Suppressor macrophage treated with lipopolysaccharide for 4 hours (primary cell): ENCODE measurements around the gene SBF1.
"Not testable (repeated sequence)": the region's sequence is repeated elsewhere in the genome, so short reads cannot be mapped to it uniquely, and the experiment has no call there.

Experiments used
- DNase-seq: peaks from one replicate; pipeline ENCODE4 v3.0.0-alpha.2; 2020

Gene SBF1

GRCh38 chr22:50474710-50475651 lies at the start of gene SBF1:
SBF1 (minus strand) TSS chr22:50475035; CDS start chr22:50474840, 195 bp downstream.
- DNase-seq: peak; percentile 95

GRCh38 chr22:50523806-50524675 lies 49.2 kb upstream of the SBF1 start:
- DNase-seq: peak; percentile 22

GRCh38 chr22:50523458-50523805 lies 48.6 kb upstream of the SBF1 start:
- no peak for DNase-seq

GRCh38 chr22:50522806-50523438 lies 48.1 kb upstream of the SBF1 start:
- peak; percentile 19 for DNase-seq

- no peak for DNase-seq
Measured at GRCh38 chr22:50522208-50522805, 47.5 kb upstream of the SBF1 start.

GRCh38 chr22:50521710-50522109 lies 46.9 kb upstream of the SBF1 start:
- no peak for DNase-seq

GRCh38 chr22:50520826-50521453 lies 46.1 kb upstream of the SBF1 start:
- no peak for DNase-seq

GRCh38 chr22:50520184-50520583 lies 45.3 kb upstream of the SBF1 start:
- not testable (repeated sequence) for DNase-seq

- no peak for DNase-seq
Measured at GRCh38 chr22:50519151-50519550, 44.3 kb upstream of the SBF1 start.

- no peak for DNase-seq
Measured at GRCh38 chr22:50518606-50519005, 43.8 kb upstream of the SBF1 start.

GRCh38 chr22:50517495-50518260 lies 42.8 kb upstream of the SBF1 start:
- no peak for DNase-seq

GRCh38 chr22:50516891-50517290 lies 42.1 kb upstream of the SBF1 start:
- DNase-seq: no peak

GRCh38 chr22:50516068-50516467 lies 41.2 kb upstream of the SBF1 start:
- no peak for DNase-seq

GRCh38 chr22:50513175-50513574 lies 38.3 kb upstream of the SBF1 start:
- no peak for DNase-seq

GRCh38 chr22:50508897-50509296 lies 34.1 kb upstream of the SBF1 start:
- DNase-seq: no peak

GRCh38 chr22:50507991-50508884 lies 33.4 kb upstream of the SBF1 start, which contains the start of gene NCAPH2:
NCAPH2 (plus strand) TSS chr22:50508224; CDS start chr22:50508338, 114 bp downstream.
- peak; percentile 13 for DNase-seq

- peak; percentile 99 for DNase-seq
Measured at GRCh38 chr22:50507421-50507990, 32.7 kb upstream of the SBF1 start, which contains the start of gene LMF2. LMF2 (minus strand) TSS chr22:50507702; CDS start chr22:50507675, 27 bp downstream.

GRCh38 chr22:50506611-50507420 lies 32.0 kb upstream of the SBF1 start:
- no peak for DNase-seq
